Measurements from ENCODE around the gene INSIG2.

Gene INSIG2

GRCh38 chr2:118124288-118124891 lies 36.1 kb downstream of the INSIG2 start:
- DNase-seq (ENCODE audit: extremely low read depth in 1 of 2, low read depth in 1 of 2): no peak

GRCh38 chr2:118127250-118127649 lies 39.0 kb downstream of the INSIG2 start:
- no peak for DNase-seq (ENCODE audit: extremely low read depth in 1 of 2, low read depth in 1 of 2)

- no peak for DNase-seq (ENCODE audit: extremely low read depth in 1 of 2, low read depth in 1 of 2)
Observed at GRCh38 chr2:118128826-118129225, 40.6 kb downstream of the INSIG2 start.

GRCh38 chr2:118130385-118130784 lies 42.1 kb downstream of the INSIG2 start:
- DNase-seq (ENCODE audit: extremely low read depth in 1 of 2, low read depth in 1 of 2): no peak

- DNase-seq (ENCODE audit: extremely low read depth in 1 of 2, low read depth in 1 of 2): no peak
Observed at GRCh38 chr2:118131771-118132170, 43.5 kb downstream of the INSIG2 start.

GRCh38 chr2:118133916-118134315 lies 45.6 kb downstream of the INSIG2 start:
- DNase-seq (ENCODE audit: extremely low read depth in 1 of 2, low read depth in 1 of 2): no peak

- DNase-seq (ENCODE audit: extremely low read depth in 1 of 2, low read depth in 1 of 2): no peak
Observed at GRCh38 chr2:118134650-118135049, 46.4 kb downstream of the INSIG2 start.

- DNase-seq (ENCODE audit: extremely low read depth in 1 of 2, low read depth in 1 of 2): no peak
Observed at GRCh38 chr2:118145207-118145606, 56.9 kb downstream of the INSIG2 start.

GRCh38 chr2:118145806-118146205 lies 57.5 kb downstream of the INSIG2 start:
- no peak for DNase-seq (ENCODE audit: extremely low read depth in 1 of 2, low read depth in 1 of 2)

- no peak for DNase-seq (ENCODE audit: extremely low read depth in 1 of 2, low read depth in 1 of 2)
Observed at GRCh38 chr2:118146315-118147283, 58.3 kb downstream of the INSIG2 start.

GRCh38 chr2:118148133-118148532 lies 59.9 kb downstream of the INSIG2 start:
- no peak for DNase-seq (ENCODE audit: extremely low read depth in 1 of 2, low read depth in 1 of 2)

- no peak for DNase-seq (ENCODE audit: extremely low read depth in 1 of 2, low read depth in 1 of 2)
Observed at GRCh38 chr2:118148809-118149208, 60.5 kb downstream of the INSIG2 start.

- no peak for DNase-seq (ENCODE audit: extremely low read depth in 1 of 2, low read depth in 1 of 2)
Observed at GRCh38 chr2:118150294-118150693, 62.0 kb downstream of the INSIG2 start.

- DNase-seq (ENCODE audit: extremely low read depth in 1 of 2, low read depth in 1 of 2): no peak
Observed at GRCh38 chr2:118151831-118152230, 63.6 kb downstream of the INSIG2 start.

GRCh38 chr2:118153433-118153832 lies 65.2 kb downstream of the INSIG2 start:
- DNase-seq (ENCODE audit: extremely low read depth in 1 of 2, low read depth in 1 of 2): no peak

- no peak for DNase-seq (ENCODE audit: extremely low read depth in 1 of 2, low read depth in 1 of 2)
Observed at GRCh38 chr2:118154176-118154575, 65.9 kb downstream of the INSIG2 start.
